Lower leg skin (tissue), 4 donors: Measurements from ENCODE around the gene DEDD2. TPM values are rescaled to one million over a fixed set of nuclear protein-coding genes. Genes with fewer than 3 reads are reported as not detected.

ENCODE experiments used
- DNase-seq, 2 donors: peaks; one replicate each; pipeline ENCODE4 v3.0.0-alpha.2; 2019; ENCODE audit warnings: low spot score in 2 of 2
- H3K4me3 ChIP-seq: fragments of 200-600 bp; sonication (generic); 2 replicates; pipeline ENCODE4 v1.5.1; 2017; ENCODE audit warnings: mild to moderate bottlenecking, low read depth; ENCODE audit not compliant: poor library complexity, severe bottlenecking
- POLR2A ChIP-seq, 2 donors: fragments of 450-650 bp; IDR thresholded peaks; one replicate each; pipeline ENCODE4 v1.6.1; 2016 to 2017; ENCODE audit warnings: antibody characterized with exemption in 2 of 2, mild to moderate bottlenecking in 1 of 2, moderate library complexity in 1 of 2
- WGBS, 2 donors: methylation state at CpG; one replicate each; pipeline ENCODE4 v1.1.5; 2018; 5-methylcytosine and 5-hydroxymethylcytosine counted together
- intact Hi-C: fragments of 100-400 bp; cut with DNase I; formaldehyde crosslinking; loops from one replicate; pipeline ENCODE4 v1.15.0; 2023; ENCODE audit warnings: low total_unique reads
- total RNA-seq, 4 donors: library from RNA; depleted of rRNA; stranded (reverse); fragments of >200 nt; gene quantifications; one replicate each; pipeline ENCODE4 v1.1.0, GENCODE V29; 2016
- TF ChIP-seq, protein P1 (sequence below), 3 donors: fragments of 450-650 bp; IDR thresholded peaks; one replicate each; pipeline ENCODE4 v1.5.1; 2016; ENCODE audit warnings: antibody characterized with exemption in 3 of 3, mild to moderate bottlenecking in 3 of 3, moderate library complexity in 2 of 3

The DEDD2 gene
- total RNA-seq, 4 donors from 2014 or later: 82.9 to 135 (median 93.5) TPM

DNA sequence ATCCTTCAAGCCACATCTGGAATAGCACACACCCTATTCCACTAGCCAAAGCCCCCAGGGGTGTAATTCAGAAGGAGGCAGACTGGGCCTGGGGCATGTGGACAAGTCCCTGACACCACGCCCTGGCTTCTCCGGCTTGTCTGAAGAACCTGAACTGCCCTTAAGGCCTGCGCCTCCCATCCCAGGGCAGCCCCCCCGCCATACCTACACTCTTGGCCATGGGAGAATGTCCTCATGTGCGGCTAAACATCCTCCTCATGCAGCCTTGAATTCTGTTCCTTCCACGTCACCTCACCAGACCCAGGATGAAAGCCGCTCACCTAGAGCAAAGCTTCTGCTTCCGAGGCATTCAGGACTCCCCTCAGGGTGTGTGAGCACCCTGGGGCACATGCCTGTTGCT is 60.9 kb downstream of the DEDD2 start:
- H3K4me3 ChIP-seq: no peak overlapping the region
- WGBS, 2 donors: 88 to 93% methylated on average over 8 of the region's 8 CpGs
- TF ChIP-seq POLR2A (IDR thresholded peaks at IDR 0.05): no peak
- TF ChIP-seq, protein P1, sequence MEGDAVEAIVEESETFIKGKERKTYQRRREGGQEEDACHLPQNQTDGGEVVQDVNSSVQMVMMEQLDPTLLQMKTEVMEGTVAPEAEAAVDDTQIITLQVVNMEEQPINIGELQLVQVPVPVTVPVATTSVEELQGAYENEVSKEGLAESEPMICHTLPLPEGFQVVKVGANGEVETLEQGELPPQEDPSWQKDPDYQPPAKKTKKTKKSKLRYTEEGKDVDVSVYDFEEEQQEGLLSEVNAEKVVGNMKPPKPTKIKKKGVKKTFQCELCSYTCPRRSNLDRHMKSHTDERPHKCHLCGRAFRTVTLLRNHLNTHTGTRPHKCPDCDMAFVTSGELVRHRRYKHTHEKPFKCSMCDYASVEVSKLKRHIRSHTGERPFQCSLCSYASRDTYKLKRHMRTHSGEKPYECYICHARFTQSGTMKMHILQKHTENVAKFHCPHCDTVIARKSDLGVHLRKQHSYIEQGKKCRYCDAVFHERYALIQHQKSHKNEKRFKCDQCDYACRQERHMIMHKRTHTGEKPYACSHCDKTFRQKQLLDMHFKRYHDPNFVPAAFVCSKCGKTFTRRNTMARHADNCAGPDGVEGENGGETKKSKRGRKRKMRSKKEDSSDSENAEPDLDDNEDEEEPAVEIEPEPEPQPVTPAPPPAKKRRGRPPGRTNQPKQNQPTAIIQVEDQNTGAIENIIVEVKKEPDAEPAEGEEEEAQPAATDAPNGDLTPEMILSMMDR (IDR thresholded peaks at IDR 0.05): no peak
- intact Hi-C loops: no loop called here
- no peak for DNase-seq

DNA sequence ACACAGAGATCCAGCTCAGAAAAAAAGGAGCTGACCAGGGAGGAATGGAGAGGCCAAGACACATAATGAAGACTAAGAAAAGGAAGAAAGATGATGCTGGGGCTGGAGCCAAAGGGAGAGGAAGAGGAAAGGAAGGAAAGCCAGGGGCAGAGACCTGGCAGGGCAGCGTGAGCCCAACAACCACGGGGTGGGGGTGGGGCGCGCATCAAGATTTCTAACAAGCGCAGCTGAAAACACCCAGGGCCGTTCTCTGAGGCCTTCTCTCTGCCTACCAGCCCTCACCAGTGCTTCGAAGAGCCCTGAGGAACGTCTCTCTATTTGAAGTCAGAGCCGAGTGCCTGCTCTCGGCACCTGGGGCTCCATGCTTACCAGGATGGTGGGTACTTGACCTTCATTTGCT is 61.7 kb downstream of the DEDD2 start:
- WGBS, 2 donors: 56 to 59% methylated on average over 10 of the region's 10 CpGs
- DNase-seq: no peak
- no peak for TF ChIP-seq POLR2A (IDR thresholded peaks at IDR 0.05)
- TF ChIP-seq, protein P1 (IDR thresholded peaks at IDR 0.05): no peak
- intact Hi-C loops: no loop called here
- H3K4me3 ChIP-seq: no peak overlapping the region

DNA sequence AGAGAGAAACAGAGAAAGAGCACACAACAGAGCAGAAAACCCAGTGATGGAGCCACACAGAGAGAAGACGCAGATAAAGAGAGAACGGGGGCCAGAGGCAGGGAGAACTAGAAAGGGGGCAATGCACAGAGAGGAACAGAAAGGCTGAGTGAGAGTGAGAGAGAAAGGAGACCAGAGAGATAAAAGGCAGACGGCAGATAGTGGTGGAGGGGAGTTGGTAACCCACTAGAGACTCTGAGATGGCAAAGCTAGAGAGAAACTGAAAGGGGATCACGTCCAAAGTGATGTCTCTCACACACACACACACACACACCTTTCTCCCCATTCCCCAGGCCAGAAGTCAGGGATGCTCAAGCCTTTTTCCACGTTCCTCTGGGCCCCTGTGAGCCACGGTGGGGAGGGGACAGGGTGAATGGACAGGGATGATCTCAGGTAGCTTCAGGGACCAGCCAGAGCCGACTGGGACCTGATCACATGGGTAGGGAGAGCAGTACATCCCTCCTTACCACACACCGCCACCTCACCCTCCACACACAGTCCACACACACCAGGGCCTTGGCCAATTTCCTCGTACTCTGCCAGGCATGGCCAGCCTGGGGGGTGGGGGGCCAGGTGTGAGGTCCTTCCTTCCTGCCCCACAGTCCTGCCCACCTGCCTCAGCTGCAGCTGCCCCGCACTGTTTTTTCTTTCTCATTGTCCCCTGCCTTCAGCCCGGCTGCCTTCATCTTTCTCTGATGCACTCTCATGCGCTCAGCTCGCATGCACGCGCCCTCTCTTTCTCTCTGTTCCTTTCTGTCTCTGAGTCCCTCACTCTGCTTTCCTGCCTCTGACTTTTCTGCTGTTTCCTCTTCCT is 62.8 kb downstream of the DEDD2 start:
- 54 to 56% methylated on average over 15 of the region's 15 CpGs for WGBS, 2 donors
- H3K4me3 ChIP-seq: no peak overlapping the region
- TF ChIP-seq, protein P1 (IDR thresholded peaks at IDR 0.05): no peak
- TF ChIP-seq POLR2A (IDR thresholded peaks at IDR 0.05): no peak
- intact Hi-C loops: no loop called here
- no peak for DNase-seq

DNA sequence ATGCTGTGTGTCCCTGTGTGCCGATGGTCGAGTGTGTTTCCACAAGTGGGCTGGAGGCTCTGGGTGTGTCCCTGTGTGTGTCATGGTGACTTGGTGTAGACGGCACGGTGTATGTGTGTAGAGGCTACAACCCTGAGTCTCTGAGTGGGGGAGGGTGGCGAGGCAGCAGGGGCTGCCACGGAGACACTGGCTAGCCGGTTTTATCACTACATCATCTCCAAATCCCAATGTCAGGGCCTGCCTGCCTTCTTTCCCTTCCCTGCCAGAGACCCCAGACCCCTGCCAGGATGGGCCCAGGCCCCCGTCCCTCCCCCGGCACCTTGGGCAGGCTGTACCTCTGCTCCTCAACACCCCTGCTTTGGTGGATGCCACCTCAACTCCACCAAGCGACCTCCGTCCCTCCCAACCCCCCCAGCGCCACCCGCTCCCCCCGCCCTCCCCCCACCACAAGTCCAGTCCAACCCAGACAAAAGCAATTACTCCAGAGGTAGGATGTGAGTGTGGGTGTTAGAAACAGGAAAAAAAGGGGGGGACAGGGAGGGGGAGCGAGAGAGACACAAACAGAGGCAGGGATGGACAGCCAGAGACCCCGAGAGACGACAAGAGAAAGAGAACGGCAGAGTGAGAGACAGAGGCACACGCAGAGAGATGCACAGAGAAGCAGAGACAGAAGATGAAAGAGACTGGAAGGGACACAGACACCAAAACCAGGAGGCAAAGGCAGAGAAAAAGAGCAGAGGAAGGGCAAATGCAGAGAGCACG is 63.6 kb downstream of the DEDD2 start:
- TF ChIP-seq, protein P1 (IDR thresholded peaks at IDR 0.05): no peak
- TF ChIP-seq POLR2A (IDR thresholded peaks at IDR 0.05): no peak
- 48 to 52% methylated on average over 20 of the region's 20 CpGs for WGBS, 2 donors
- no peak for DNase-seq
- H3K4me3 ChIP-seq: no peak overlapping the region
- intact Hi-C loops: no loop called here

DNA sequence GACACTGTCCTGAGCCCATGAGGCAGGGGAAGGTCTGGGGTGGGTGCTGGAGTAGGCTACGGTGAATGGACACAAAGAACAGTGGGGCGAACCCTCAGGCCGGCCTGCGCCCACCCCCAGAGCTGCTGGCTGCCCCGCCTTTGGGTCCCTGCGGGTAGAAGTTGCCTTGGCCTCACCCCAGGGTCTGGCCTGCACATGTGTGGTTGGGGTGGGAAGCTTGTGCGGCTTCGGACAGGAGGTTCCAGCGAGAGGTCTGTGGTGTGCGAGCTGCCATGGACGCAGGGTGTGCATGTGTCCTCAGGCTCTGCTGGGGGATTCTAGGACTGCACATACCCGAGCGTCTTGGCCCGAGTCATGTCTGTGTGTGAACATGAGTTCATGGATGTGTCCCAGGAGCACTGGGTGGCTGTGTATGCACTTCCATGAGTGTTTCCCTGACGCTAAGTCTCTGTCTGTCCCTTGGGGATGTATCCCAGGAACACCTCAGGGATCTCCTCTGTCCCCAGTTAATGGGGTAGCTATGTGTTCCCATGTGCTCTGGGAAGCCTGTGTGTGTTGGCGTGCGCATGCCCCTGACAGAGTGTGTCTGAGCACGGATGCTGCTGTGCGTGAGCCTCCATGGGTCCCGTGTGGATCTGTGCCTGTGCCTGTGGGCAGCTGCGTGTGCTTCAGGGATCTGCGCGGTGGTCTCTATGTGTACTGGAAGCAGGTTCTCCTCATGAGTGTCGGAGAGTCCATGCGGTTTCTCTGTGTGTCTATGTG is 64.4 kb downstream of the DEDD2 start:
- no peak for TF ChIP-seq POLR2A (IDR thresholded peaks at IDR 0.05)
- TF ChIP-seq, protein P1 (IDR thresholded peaks at IDR 0.05): no peak
- H3K4me3 ChIP-seq: no peak overlapping the region
- intact Hi-C loops: no loop called here
- no peak for DNase-seq
- 79 to 85% methylated on average over 21 to 24 of the region's 25 CpGs for WGBS, 2 donors
